Activated gamma-delta T cell (primary cell): ENCODE results near the gene ABHD4.
"Not testable (repeated sequence)": the region's sequence is repeated elsewhere in the genome, so short reads cannot be mapped to it uniquely, and the experiment has no call there.

Experiments
- DNase-seq: peaks from one replicate; lab custom pipeline; 2025; lab: John Stamatoyannopoulos, UW

Gene ABHD4

GRCh38 chr14:22589096-22589839, 8.8 kb upstream of the ABHD4 start, which contains the start of gene DAD1:
DAD1 (minus strand) TSS chr14:22589224; CDS start chr14:22589157, 67 bp downstream.
- DNase-seq, result peak; percentile 98

- DNase-seq, result no peak
Measured at GRCh38 chr14:22593189-22593588, 4.9 kb upstream of the ABHD4 start.

- no peak for DNase-seq
Measured at GRCh38 chr14:22593601-22594000, 4.5 kb upstream of the ABHD4 start.

- DNase-seq, result no peak
Measured at GRCh38 chr14:22594156-22594716, 3.9 kb upstream of the ABHD4 start.

GRCh38 chr14:22596354-22596879, 1.7 kb upstream of the ABHD4 start:
- DNase-seq, result no peak

- no peak for DNase-seq
Measured at GRCh38 chr14:22597265-22597664, 835 bp upstream of the ABHD4 start.

- no peak for DNase-seq
Measured at GRCh38 chr14:22597771-22598098, 365 bp upstream of the ABHD4 start.

GRCh38 chr14:22598896-22599244, 770 bp downstream of the ABHD4 start:
- no peak for DNase-seq

GRCh38 chr14:22599349-22599748, 1.2 kb downstream of the ABHD4 start:
- no peak for DNase-seq

- DNase-seq, result no peak
Measured at GRCh38 chr14:22600027-22600426, 1.9 kb downstream of the ABHD4 start.

- DNase-seq, result no peak
Measured at GRCh38 chr14:22601456-22601855, 3.4 kb downstream of the ABHD4 start.

GRCh38 chr14:22601996-22602395, 3.9 kb downstream of the ABHD4 start:
- no peak for DNase-seq

GRCh38 chr14:22602862-22603261, 4.8 kb downstream of the ABHD4 start:
- DNase-seq, result no peak

GRCh38 chr14:22606380-22606779, 8.3 kb downstream of the ABHD4 start:
- no peak for DNase-seq

- no peak for DNase-seq
Measured at GRCh38 chr14:22607291-22607690, 9.2 kb downstream of the ABHD4 start.

GRCh38 chr14:22610931-22611330, 12.8 kb downstream of the ABHD4 start:
- no peak for DNase-seq

GRCh38 chr14:22613106-22613695, 15.1 kb downstream of the ABHD4 start:
- DNase-seq, result no peak

GRCh38 chr14:22613736-22614239, 15.7 kb downstream of the ABHD4 start:
- no peak for DNase-seq

- DNase-seq, result no peak
Measured at GRCh38 chr14:22614240-22614799, 16.2 kb downstream of the ABHD4 start.

GRCh38 chr14:22615765-22616164, 17.7 kb downstream of the ABHD4 start:
- not testable (repeated sequence) for DNase-seq

GRCh38 chr14:22622255-22622654, 24.2 kb downstream of the ABHD4 start:
- DNase-seq, result no peak

- no peak for DNase-seq
Measured at GRCh38 chr14:22623047-22623446, 24.9 kb downstream of the ABHD4 start.

- DNase-seq, result no peak
Measured at GRCh38 chr14:22626590-22626989, 28.5 kb downstream of the ABHD4 start.
